Muscle layer of colon (tissue), 2 donors: ENCODE data around the gene ARHGAP23.

ENCODE experiments used
- H3K27ac ChIP-seq: one replicate; pipeline ENCODE4 v1.7.0; 2013; ENCODE audit warnings: low read depth, mild to moderate bottlenecking, low read length, moderate library complexity
- H3K27me3 ChIP-seq, 2 donors: one replicate each; pipeline ENCODE4 v1.7.0; 2013; ENCODE audit warnings: low read length in 2 of 2, mild to moderate bottlenecking in 2 of 2; ENCODE audit not compliant: insufficient read depth in 2 of 2, control insufficient read depth in 1 of 2
- H3K36me3 ChIP-seq: one replicate; pipeline ENCODE4 v1.7.0; 2013; ENCODE audit warnings: mild to moderate bottlenecking, low read length; ENCODE audit not compliant: insufficient read depth
- H3K4me1 ChIP-seq: one replicate; pipeline ENCODE4 v1.7.0; 2013; ENCODE audit warnings: mild to moderate bottlenecking, low read length; ENCODE audit not compliant: insufficient read depth
- H3K4me3 ChIP-seq, 2 donors: one replicate each; pipeline ENCODE4 v1.7.0; 2013; ENCODE audit warnings: low read length in 2 of 2, low read depth in 1 of 2, mild to moderate bottlenecking in 1 of 2, moderate library complexity in 1 of 2
- H3K9ac ChIP-seq: one replicate; pipeline ENCODE4 v1.7.0; 2013; ENCODE audit warnings: low read length
- H3K9me3 ChIP-seq: one replicate; pipeline ENCODE4 v1.7.0; 2013; ENCODE audit warnings: mild to moderate bottlenecking, low read length
- donor health status: abdominal sarcoma.
- donor health status: Adenocarcinoma of cecum.

Gene ARHGAP23

GRCh38 chr17:38550661-38551060 is 122.4 kb downstream of the ARHGAP23 start:
- Histone ChIP-seq H3K9ac (no peak overlapping the region), H3K4me1 (no peaks in the 10 kb centered on the region), H3K4me3 (no peak overlapping the region), H3K27me3 (peaks cover 0 to 4% of the 10 kb centered on the region in 2 donors), H3K36me3 (no peaks in the 10 kb centered on the region), H3K27ac (no peak overlapping the region), H3K9me3 (no peaks in the 10 kb centered on the region)

- H3K27ac ChIP-seq, result no peak overlapping the region
- no peaks in the 10 kb centered on the region for H3K4me1 ChIP-seq
- H3K27me3 ChIP-seq, result peaks cover 0 to 4% of the 10 kb centered on the region in 2 donors
- H3K4me3 ChIP-seq, result no peak overlapping the region
- H3K36me3 ChIP-seq, result no peaks in the 10 kb centered on the region
- no peaks in the 10 kb centered on the region for H3K9me3 ChIP-seq
- H3K9ac ChIP-seq, result no peak overlapping the region
These were observed 122.9 kb downstream of the ARHGAP23 start for GRCh38 chr17:38551121-38551520.

GRCh38 chr17:38552343-38552742 is 124.1 kb downstream of the ARHGAP23 start:
- H3K4me1 ChIP-seq, result peaks cover 5% of the 10 kb centered on the region
- H3K9ac ChIP-seq, result no peak overlapping the region
- no peak overlapping the region for H3K27ac ChIP-seq

GRCh38 chr17:38554430-38555350 is 126.4 kb downstream of the ARHGAP23 start:
- peaks cover 15% of the 10 kb centered on the region for H3K4me1 ChIP-seq
- no peaks in the 10 kb centered on the region for H3K36me3 ChIP-seq
- no peak overlapping the region for H3K4me3 ChIP-seq
- H3K27me3 ChIP-seq, result no peaks in the 10 kb centered on the region
- H3K9ac ChIP-seq, result no peak overlapping the region
- H3K27ac ChIP-seq, result no peak overlapping the region
- no peaks in the 10 kb centered on the region for H3K9me3 ChIP-seq

More at GRCh38 chr17:38552343-38552742, 124.1 kb downstream of the ARHGAP23 start:
- Histone ChIP-seq H3K9me3 (no peaks in the 10 kb centered on the region), H3K36me3 (no peaks in the 10 kb centered on the region), H3K27me3 (no peaks in the 10 kb centered on the region), H3K4me3 (no peak overlapping the region)

GRCh38 chr17:38556239-38556638 is 128.0 kb downstream of the ARHGAP23 start:
- H3K4me3 ChIP-seq, result no peak overlapping the region
- H3K27ac ChIP-seq, result no peak overlapping the region
- H3K27me3 ChIP-seq, result peaks cover 0 to 9% of the 10 kb centered on the region in 2 donors

GRCh38 chr17:38557396-38557795 is 129.1 kb downstream of the ARHGAP23 start:
- Histone ChIP-seq H3K4me3 (peak overlapping the region in 1 of 2 donors; percentile 49), H3K9ac (peak overlapping the region; percentile 54), H3K36me3 (no peaks in the 10 kb centered on the region), H3K9me3 (no peaks in the 10 kb centered on the region), H3K27ac (no peak overlapping the region), H3K4me1 (peaks cover 15% of the 10 kb centered on the region), H3K27me3 (peaks cover 3 to 20% of the 10 kb centered on the region in 2 donors)

More at GRCh38 chr17:38556239-38556638, 128.0 kb downstream of the ARHGAP23 start:
- Histone ChIP-seq H3K36me3 (no peaks in the 10 kb centered on the region), H3K4me1 (peaks cover 15% of the 10 kb centered on the region), H3K9me3 (no peaks in the 10 kb centered on the region), H3K9ac (no peak overlapping the region)

- Histone ChIP-seq H3K36me3 (no peaks in the 10 kb centered on the region), H3K27ac (no peak overlapping the region), H3K9ac (peak overlapping the region; percentile 54), H3K27me3 (peaks cover 5 to 25% of the 10 kb centered on the region in 2 donors), H3K4me1 (peaks cover 15% of the 10 kb centered on the region), H3K4me3 (peak overlapping the region; percentile 41 to 49), H3K9me3 (no peaks in the 10 kb centered on the region)
These were observed 129.8 kb downstream of the ARHGAP23 start for GRCh38 chr17:38557836-38558727.

GRCh38 chr17:38558728-38559050 is 130.4 kb downstream of the ARHGAP23 start:
- H3K36me3 ChIP-seq, result no peaks in the 10 kb centered on the region
- no peak overlapping the region for H3K27ac ChIP-seq
- no peaks in the 10 kb centered on the region for H3K9me3 ChIP-seq
- peak overlapping the region in 1 of 2 donors; percentile 49 for H3K4me3 ChIP-seq
- peaks cover 5 to 30% of the 10 kb centered on the region in 2 donors for H3K27me3 ChIP-seq
- peaks cover 15% of the 10 kb centered on the region for H3K4me1 ChIP-seq
- H3K9ac ChIP-seq, result no peak overlapping the region

GRCh38 chr17:38559051-38559879 is 131.0 kb downstream of the ARHGAP23 start:
- H3K4me3 ChIP-seq, result peak overlapping the region in 1 of 2 donors; percentile 49
- no peaks in the 10 kb centered on the region for H3K9me3 ChIP-seq
- H3K9ac ChIP-seq, result no peak overlapping the region
- peaks cover 5 to 30% of the 10 kb centered on the region in 2 donors for H3K27me3 ChIP-seq
- H3K27ac ChIP-seq, result no peak overlapping the region
- H3K4me1 ChIP-seq, result peaks cover 15% of the 10 kb centered on the region
- H3K36me3 ChIP-seq, result no peaks in the 10 kb centered on the region

GRCh38 chr17:38559880-38560230 is 131.6 kb downstream of the ARHGAP23 start:
- no peak overlapping the region for H3K27ac ChIP-seq
- no peak overlapping the region for H3K4me3 ChIP-seq
- H3K4me1 ChIP-seq, result peaks cover 15% of the 10 kb centered on the region
- no peaks in the 10 kb centered on the region for H3K9me3 ChIP-seq
- H3K36me3 ChIP-seq, result no peaks in the 10 kb centered on the region
- no peak overlapping the region for H3K9ac ChIP-seq
- H3K27me3 ChIP-seq, result peaks cover 5 to 32% of the 10 kb centered on the region in 2 donors
